ENCODE measurements around the gene MIGA1. TPM values are rescaled to one million over a fixed set of nuclear protein-coding genes. Genes with fewer than 3 reads are reported as not detected.
A peak's percentile ranks its signal among the peaks of the same experiment; 100 is the strongest.

The MIGA1 gene
- total and polyA plus RNA-seq, 2 of the 13 experiments (the other 11 are each of a cell fraction or from before 2014, with no cell fraction given), result 3.8 to 6.6 TPM

- 0 out of 2 replicates have a peak, but pooled peaks have one; percentile 16 for TF ChIP-seq CSRNP1 (CRISPR knock-in tag; IDR thresholded peaks at IDR 0.05)
- TF ChIP-seq SOX13 (IDR thresholded peaks at IDR 0.05), result no peak
- TF ChIP-seq SOX13 (CRISPR knock-in tag; conservative IDR thresholded peaks at IDR 0.05 in 1 of 2, IDR thresholded peaks at IDR 0.05 in 1 of 2), result peak in 1 of 2 experiments; percentile 28; a peak in 2 of 4 replicates
- TF ChIP-seq ZNF766 (CRISPR knock-in tag; IDR thresholded peaks at IDR 0.05; ENCODE audit: borderline replicate concordance), result no peak
- TF ChIP-seq E2F2 (CRISPR knock-in tag; IDR thresholded peaks at IDR 0.05; ENCODE audit: borderline replicate concordance), result no peak
- TF ChIP-seq ZMYM2 (CRISPR knock-in tag; IDR thresholded peaks at IDR 0.05), result no peak
- TF ChIP-seq BCL6 (CRISPR knock-in tag; IDR thresholded peaks at IDR 0.05), result 0 out of 2 replicates have a peak, but pooled peaks have one; percentile 44
- peak; percentile 74; the same call in 1 of the 2 replicates for TF ChIP-seq IRF1 (CRISPR knock-in tag; IDR thresholded peaks at IDR 0.05; ENCODE audit: low read depth)
- TF ChIP-seq ZNF414 (CRISPR knock-in tag; IDR thresholded peaks at IDR 0.05), result no peak
- 0 out of 2 replicates have a peak, but pooled peaks have one; percentile 36 for TF ChIP-seq TP53 (CRISPR knock-in tag; conservative IDR thresholded peaks at IDR 0.05)
- no peak for TF ChIP-seq ZFP36L2 (CRISPR knock-in tag; IDR thresholded peaks at IDR 0.05)
- no peak for TF ChIP-seq ZNF616 (CRISPR knock-in tag; IDR thresholded peaks at IDR 0.05; ENCODE audit: low read depth)
- peak; percentile 36 for TF ChIP-seq POGZ (CRISPR knock-in tag; IDR thresholded peaks at IDR 0.05)
- TF ChIP-seq ZNF619 (CRISPR knock-in tag; IDR thresholded peaks at IDR 0.05), result peak; percentile 77; the same call in 1 of the 2 replicates
- TF ChIP-seq JUN (CRISPR knock-in tag; IDR thresholded peaks at IDR 0.05), result no peak
- TF ChIP-seq PRDM15 (CRISPR knock-in tag; IDR thresholded peaks at IDR 0.05), result peak; percentile 56; the same call in 1 of the 2 replicates
- no peak for TF ChIP-seq ZSCAN12 (CRISPR knock-in tag; IDR thresholded peaks at IDR 0.05)
- peak; percentile 74; the same call in 1 of the 2 replicates for TF ChIP-seq BORCS8-MEF2B (CRISPR knock-in tag; IDR thresholded peaks at IDR 0.05)
- TF ChIP-seq U2AF2 (IDR thresholded peaks at IDR 0.05; ENCODE audit: low read depth, low read length), result no peak
- no peak for TF ChIP-seq CREB1 (IDR thresholded peaks at IDR 0.05)
- peak; percentile 22 for TF ChIP-seq CREB1 (CRISPR knock-in tag; IDR thresholded peaks at IDR 0.05)
Measured at GRCh38 chr1:77759071-77760028, 20.1 kb upstream of the MIGA1 start, which contains the start of gene USP33 (continued).

All from HepG2 (cell line).